ENCODE measurements around the gene NCOA1.

DNA sequence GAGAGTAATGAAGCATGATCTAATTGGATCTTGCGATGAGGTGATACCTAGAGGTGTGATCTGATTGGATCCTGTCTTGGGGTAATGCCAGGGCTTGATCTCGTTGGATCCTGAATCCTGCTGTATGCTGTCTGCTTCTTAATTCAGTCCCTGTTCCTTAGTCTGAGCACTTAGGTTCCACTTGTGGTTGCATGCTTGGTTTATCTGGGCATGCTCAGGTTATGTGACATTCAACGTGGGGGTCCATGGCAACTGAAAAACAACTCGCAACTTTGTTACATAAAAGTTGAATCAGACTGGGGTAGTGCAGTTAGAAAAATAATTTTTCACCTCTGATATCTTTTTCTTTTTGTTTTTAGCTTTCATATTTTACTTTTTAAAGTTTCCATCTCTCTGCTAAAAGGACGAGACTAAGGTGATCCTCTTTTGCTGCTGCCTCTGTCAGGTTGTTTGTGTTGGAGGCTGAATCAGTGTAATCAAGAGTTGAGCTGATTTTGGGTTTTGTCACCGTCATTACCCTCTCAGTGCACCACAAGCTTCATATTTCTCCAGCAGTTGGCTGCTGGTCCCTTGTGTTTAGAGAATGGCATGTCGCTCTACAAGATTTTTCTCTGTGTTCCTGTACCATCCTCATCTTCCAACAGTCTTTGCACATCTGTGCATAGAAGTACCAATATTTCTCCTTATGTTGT lies 67.9 kb downstream of the NCOA1 start:
- TF ChIP-seq, protein P1, sequence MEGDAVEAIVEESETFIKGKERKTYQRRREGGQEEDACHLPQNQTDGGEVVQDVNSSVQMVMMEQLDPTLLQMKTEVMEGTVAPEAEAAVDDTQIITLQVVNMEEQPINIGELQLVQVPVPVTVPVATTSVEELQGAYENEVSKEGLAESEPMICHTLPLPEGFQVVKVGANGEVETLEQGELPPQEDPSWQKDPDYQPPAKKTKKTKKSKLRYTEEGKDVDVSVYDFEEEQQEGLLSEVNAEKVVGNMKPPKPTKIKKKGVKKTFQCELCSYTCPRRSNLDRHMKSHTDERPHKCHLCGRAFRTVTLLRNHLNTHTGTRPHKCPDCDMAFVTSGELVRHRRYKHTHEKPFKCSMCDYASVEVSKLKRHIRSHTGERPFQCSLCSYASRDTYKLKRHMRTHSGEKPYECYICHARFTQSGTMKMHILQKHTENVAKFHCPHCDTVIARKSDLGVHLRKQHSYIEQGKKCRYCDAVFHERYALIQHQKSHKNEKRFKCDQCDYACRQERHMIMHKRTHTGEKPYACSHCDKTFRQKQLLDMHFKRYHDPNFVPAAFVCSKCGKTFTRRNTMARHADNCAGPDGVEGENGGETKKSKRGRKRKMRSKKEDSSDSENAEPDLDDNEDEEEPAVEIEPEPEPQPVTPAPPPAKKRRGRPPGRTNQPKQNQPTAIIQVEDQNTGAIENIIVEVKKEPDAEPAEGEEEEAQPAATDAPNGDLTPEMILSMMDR (IDR thresholded peaks at IDR 0.05; ENCODE audit: borderline replicate concordance, extremely low read depth, low read length, poor library complexity, severe bottlenecking), result no peak
- no peak for TF ChIP-seq EZH2 (IDR thresholded peaks at IDR 0.05; ENCODE audit: borderline replicate concordance, low read depth, low read length, severe bottlenecking)
